Measurements from ENCODE around the gene PCNX3.

PCNX3 gene

GRCh38 chr11:65580756-65581155, 34.8 kb upstream of the PCNX3 start:
- no peak for DNase-seq (ENCODE audit: low spot score)

GRCh38 chr11:65581928-65582327, 33.6 kb upstream of the PCNX3 start:
- no peak for DNase-seq (ENCODE audit: low spot score)

DNA sequence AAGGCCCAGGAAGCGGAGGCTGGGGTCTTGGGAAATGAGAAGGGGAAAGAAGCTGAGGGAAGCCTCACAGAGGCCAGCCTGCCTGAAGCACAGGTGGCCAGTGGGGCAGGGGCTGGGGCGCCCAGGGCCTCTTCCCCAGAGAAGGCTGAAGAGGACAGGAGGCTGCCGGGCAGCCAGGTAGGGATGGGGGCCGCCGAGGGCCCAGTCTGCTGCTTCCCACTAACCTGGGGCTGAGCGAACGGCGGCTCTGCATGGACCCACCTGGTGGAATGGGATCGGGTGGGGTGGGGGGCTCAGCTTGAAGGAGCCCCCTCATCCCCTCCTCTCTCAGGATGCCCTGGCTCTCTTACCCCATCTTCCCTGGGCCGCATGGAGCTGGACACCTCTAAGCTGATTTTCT, 32.0 kb upstream of the PCNX3 start:
- no peak for DNase-seq (ENCODE audit: low spot score)

- no peak for DNase-seq (ENCODE audit: low spot score)
These were observed 31.5 kb upstream of the PCNX3 start for GRCh38 chr11:65584106-65584505.

DNA sequence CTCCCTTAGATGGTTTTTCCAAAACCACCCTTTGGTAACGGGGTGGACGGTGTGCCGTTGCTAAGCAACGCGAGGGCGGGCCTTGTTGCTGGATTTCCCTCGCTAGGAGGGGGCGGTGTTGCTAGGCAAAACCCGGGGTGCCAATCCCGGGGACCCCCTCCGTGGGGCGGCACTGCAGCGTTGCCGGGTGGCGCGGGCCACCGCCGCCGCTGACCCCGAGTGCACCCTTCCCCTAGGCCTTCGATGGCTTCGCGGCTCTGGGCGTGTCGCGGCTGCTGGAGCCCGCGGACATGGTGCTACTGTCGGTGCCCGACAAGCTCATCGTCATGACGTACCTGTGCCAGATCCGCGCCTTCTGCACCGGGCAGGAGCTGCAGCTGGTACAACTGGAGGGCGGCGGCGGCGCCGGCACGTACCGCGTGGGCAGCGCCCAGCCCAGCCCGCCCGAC, 30.8 kb upstream of the PCNX3 start:
- DNase-seq (ENCODE audit: low spot score), result no peak

DNA sequence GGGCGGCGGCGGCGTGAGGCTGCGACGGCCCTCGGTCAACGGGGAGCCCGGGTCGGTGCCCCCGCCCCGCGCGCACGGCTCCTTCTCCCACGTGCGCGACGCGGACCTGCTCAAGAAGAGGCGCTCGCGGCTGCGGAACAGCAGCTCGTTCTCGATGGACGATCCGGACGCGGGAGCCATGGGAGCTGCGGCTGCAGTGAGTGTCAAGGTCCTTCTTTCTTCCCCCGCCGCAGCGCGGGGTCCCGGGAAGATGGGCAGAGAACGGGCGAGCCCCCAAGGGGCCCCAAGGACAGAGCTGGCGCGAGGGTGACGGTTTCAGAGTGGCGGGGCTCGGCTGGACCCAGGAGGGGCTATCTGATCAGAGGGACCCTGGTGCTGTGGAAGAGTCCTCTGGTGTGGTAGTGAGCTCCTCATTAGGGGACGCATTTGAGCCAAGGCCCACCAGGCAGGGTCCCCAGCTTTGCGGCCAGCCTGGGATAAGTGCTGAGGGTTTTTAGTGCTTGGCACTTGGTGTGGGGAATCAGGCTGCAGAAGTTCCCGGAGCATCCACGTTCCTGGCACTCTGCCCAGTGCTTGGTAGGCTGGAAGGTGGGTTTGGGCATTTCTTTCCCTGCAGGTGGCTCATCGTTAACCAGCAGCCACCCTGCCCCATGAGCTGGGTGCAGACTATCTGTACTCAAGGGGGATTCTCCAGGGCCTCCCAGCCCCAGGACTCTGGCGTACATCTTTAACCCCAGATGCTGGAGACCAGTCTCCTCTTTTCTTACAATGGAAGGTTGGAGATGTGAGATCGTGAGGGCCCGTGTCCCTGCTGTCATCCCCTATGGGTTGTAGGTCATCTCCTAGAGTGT, 30.0 kb upstream of the PCNX3 start:
- no peak for DNase-seq (ENCODE audit: low spot score)

DNA sequence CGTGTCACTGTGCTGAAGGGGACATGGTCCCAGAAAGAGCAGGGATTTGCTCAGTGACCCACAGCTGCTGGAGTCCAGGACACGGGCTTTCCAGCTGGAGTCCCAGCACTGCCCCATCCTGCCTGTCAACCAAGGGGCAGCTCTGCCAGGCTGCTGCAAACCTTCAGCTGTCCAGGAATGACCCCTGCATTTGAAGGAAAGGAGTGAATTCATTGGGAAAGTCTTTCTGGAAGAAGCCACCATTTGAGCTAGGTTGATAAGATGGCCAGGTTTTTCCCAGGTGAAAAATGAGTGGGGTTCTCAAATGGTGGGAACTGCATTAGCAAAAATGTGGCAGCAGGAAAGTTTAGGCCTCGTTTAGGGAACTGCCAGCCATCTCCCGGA, 29.3 kb upstream of the PCNX3 start:
- DNase-seq (ENCODE audit: low spot score), result no peak

DNA sequence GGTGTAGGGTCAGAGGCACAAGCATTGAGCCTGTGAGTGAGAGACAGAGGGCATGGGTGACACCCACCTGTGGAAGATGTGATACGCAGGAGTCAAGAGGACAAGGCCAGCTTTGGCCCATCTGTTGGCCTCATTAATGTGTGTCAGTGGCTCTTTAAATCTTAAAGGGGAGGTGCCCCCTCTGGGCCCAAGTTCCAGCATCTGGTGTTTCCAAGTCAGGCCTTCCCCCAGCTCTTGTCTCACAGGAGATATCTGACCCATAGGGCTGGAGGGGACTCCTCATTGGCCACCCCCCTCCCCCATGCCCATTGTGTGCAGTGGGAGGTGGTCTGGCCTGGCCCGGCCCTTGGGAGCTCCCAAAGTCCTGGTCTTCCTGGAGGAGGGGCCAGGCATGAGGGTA, 28.9 kb upstream of the PCNX3 start:
- DNase-seq (ENCODE audit: low spot score), result no peak

DNA sequence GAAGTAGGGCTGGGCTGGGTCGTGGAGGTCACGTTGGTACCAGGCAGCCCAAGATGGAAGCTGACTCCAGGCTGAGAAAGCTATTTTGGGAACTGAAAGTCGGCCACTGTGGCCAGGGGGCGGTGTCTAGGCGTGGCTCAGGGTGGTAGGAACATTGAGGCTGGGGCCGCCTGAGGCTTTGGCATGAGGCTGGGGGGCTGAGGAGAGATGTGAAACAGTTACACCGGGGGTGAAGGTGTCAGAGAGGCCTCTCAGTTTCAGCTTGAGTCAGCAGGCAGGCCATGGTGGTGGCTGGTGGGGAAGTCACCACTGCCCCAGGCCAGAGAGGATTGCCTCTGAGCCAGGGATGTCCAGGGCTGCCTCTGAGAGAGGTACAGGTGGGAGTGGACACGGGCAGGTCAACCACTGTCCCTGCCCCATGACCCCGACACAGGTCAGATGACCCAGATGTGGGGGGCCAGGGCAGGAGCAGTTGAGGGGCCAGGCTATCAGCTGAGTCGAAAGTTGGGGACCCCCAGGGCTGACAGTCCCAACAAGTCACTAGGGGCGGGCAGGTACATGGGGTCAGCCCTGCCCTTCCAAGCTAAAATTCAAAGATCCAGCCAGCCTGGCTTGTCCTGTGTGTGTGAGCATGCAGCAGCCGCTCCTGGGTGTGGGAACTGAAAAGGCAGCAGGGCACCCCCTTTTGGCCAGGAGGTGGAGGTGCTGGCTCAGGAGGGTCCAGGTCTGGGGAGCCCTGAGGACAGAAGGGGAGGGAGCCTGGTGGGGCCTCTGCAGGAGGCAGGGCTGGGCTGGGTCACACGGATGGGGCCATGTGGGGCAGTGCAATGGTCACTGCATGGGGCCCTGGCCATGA, 27.1 kb upstream of the PCNX3 start:
- no peak for DNase-seq (ENCODE audit: low spot score)

GRCh38 chr11:65589444-65590239, 25.9 kb upstream of the PCNX3 start:
- no peak for DNase-seq (ENCODE audit: low spot score)

GRCh38 chr11:65590240-65590738, 25.3 kb upstream of the PCNX3 start:
- no peak for DNase-seq (ENCODE audit: low spot score)

DNA sequence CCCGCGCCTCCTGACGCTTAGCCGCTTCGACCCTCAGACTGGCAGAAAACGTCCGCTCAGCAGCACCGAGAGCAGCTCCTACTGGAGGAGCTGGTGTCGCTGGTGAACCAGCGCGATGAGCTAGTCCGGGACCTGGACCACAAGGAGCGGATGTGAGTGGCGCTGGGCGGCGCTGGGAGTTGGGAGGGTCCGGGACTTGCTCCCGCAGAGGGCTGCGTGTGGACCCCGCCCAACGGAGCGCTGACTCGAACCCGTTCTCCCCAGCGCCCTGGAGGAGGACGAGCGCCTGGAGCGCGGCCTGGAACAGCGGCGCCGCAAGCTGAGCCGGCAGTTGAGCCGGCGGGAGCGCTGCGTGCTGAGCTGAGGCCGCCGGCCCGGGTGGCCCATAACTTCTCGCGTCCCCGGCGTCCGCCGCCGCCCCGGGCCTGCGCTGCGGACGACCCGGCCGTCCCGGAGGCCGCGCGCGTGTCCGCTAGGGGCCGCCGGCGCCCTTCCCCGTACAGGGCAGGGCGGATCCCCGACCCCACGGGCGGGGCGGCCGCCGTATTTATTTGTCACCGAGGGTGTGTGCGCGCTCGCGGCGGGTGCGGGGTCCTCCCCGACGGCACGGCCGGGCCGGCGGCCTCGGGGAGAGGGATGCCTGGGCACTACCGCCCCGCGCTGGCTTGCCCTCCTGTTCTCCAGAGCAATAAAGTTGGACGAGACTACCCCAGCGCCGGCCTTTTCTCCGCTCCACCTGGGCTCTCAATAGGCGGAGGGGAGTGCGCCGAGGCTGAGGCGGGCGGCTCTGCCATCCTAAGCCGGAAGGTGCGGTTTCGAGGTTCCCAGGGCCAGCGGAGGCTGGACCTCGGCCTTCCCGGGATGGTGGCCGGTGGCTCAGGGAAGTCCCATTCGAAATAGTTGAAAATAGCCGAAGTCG, 23.4 kb upstream of the PCNX3 start:
- no peak for DNase-seq (ENCODE audit: low spot score)

DNA sequence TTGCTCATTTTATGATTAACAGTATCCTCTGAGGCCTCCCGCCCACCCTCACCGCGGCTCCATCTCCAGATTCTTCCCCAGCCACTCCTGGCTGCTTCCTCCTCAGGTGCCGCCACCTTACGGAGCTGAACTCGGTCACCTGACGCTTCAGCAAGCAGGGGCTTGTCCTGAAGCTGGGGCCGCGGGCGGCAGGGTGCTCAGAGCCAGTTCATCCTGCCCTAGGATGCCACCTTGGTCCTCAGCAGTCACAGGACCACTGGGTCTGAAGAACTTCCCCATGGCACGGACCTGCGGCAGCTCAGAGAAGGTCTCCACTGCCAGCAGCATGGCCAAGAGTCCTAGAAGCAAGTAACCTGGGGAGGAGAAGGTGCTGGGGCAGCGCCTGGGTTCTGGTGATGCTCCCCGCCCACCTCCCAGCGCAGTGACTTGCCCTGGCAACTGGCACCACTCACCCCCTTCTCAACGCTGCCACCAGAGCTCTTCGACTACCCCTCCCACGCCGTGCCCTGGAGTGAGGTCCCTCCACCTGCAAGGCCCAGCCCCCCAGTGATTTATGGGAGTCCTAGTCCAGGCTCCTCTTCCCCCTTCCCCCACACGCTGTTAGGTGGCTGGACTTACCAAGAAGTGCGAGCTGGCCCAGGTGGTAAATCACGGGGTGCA, 22.6 kb upstream of the PCNX3 start:
- DNase-seq (ENCODE audit: low spot score), result no peak

GRCh38 chr11:65593518-65594414, 21.8 kb upstream of the PCNX3 start:
- no peak for DNase-seq (ENCODE audit: low spot score)

DNA sequence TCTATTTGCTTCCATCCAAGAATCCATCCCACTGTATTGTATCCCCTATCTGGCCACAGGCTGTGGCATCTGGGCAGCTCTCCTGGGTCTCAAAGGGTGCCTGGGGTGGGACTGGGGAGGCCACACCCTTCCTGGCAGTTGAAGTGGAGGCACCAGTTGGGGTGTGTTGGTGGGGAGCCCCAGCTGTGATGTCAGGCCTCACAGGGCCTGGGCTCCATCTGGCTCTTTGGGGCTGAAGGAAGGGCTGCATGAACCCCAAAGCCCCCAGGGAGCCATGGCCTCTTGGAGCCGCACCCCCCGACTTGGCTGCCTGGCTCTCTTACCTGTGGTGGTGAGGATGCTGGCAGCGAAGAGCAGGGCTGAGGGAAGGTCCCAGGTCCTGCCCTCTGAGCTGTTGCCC, 20.4 kb upstream of the PCNX3 start:
- no peak for DNase-seq (ENCODE audit: low spot score)

DNA sequence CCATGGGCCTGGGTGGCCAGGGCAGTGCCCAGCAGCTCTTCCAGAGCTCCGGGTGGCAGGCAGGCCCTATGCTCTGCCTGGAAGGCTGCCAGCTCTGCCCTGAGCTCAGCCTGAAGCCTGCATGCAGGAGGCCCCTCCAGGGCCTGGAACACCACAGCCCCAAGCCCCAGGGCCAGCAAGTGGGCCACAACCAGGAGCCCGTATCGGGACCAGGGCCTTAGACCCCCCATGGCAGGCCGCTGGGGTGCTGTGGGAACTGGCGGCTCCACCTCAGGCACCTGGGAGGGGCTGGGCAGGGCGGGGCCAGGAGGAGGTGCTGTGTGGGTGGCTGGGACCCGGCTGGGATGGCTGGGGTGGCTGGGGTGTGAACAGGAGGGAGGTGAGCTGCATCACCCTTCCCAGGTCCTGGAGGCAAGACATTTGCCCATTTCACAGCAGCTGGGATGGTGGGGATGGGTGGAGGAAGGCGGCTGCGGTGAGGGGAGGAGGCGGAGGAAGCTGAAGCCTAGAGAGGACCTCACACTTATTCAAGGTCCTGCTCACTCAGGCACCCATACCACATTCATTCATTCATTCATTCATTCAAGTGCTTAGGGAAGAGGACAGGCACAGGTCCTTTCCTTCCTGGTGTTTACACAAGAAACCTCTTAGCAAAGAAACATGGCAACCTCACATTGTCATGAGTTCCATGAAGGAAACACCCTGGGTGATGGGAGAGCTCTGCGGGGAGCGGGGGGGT, 19.9 kb upstream of the PCNX3 start, which contains the start of gene KCNK7:
TSS of gene KCNK7 (minus strand) at position 258 of the 739 bp plus-strand sequence. CDS start at position 230, 28 bp downstream.
- no peak for DNase-seq (ENCODE audit: low spot score)

- no peak for DNase-seq (ENCODE audit: low spot score)
These were observed 19.1 kb upstream of the PCNX3 start for GRCh38 chr11:65596520-65596919.

GRCh38 chr11:65598258-65598699, 17.3 kb upstream of the PCNX3 start:
- no peak for DNase-seq (ENCODE audit: low spot score)

Data from COLO829 (cell line).